Neuron (in vitro differentiated cells): ENCODE data around the gene ITPRID2.
"Not testable (repeated sequence)": the region's sequence is repeated elsewhere in the genome, so short reads cannot be mapped to it uniquely, and the experiment has no call there.

Experiments used
- H2AFZ ChIP-seq: one replicate; pipeline ENCODE4 v1.6.1; 2013; ENCODE audit warnings: low read depth, mild to moderate bottlenecking, inconsistent platforms, low read length, moderate library complexity
- H3K27me3 ChIP-seq: one replicate; pipeline ENCODE4 v1.6.1; 2013; ENCODE audit warnings: low read length; ENCODE audit not compliant: insufficient read depth
- H3K36me3 ChIP-seq: one replicate; pipeline ENCODE4 v1.6.1; 2013; ENCODE audit warnings: low read length; ENCODE audit not compliant: insufficient read depth
- H3K4me1 ChIP-seq: one replicate; pipeline ENCODE4 v1.6.1; 2013; ENCODE audit warnings: low read length; ENCODE audit not compliant: insufficient read depth
- H3K4me3 ChIP-seq: 2 replicates; pipeline ENCODE4 v1.5.1; 2013; ENCODE audit warnings: mild to moderate bottlenecking, low read length, moderate library complexity
- H3K9me3 ChIP-seq: one replicate; pipeline ENCODE4 v1.6.1; 2013; ENCODE audit warnings: low read length

ITPRID2 gene

DNA sequence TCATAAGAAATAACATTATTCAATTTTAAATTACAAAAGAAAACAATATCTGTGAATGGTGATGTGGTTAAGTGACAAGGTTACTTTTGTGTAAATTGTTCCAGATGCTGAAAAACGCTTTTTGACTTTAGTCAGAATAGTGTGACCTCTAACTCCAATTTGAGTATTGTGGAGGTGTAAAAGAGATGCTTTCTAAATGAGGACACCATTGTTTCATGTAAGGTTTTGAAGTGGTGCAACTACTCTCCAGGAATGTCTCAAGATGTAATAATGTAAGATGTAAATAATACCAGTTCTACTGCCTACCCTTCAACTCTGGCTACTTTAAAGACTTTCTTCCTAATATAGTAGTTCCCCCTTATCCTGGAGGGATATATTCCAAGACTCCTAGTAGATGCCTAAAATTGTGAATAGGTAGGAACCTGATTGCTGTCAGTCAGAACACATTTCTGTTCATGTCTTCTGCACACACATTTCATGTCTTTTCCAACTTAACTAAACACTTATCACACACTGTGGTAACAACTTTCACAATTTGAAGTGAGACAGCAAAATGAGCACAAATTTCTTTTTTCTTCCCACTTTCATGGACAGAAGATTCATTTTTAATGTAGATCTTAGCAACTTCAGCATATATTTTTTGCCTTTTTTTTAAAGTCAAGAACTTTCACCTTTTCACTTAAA lies 55.1 kb downstream of the ITPRID2 start:
- Histone ChIP-seq H2AFZ (no peak overlapping the region), H3K36me3 (no peaks in the 10 kb centered on the region), H3K4me3 (no peak overlapping the region), H3K27me3 (no peaks in the 10 kb centered on the region), H3K9me3 (no peaks in the 10 kb centered on the region), H3K4me1 (no peaks in the 10 kb centered on the region)

DNA sequence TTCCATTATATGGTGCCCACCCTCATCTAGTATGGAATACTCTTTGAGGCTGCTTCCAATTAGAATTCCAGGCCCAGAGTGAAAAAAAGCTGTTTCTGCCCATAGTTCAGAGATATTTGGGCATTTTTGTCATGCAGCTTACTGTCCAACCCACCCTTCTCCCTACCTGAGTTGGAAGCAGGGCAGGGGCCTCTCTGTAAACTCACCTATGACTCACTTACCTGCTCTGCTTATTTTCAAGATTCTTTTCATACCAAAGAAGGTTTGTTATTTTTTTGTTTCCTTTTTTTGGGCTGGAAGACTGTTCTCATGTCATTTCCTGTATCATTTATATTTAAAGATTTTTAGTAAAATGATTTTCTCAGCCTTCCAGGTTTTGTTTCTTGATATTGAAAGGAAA lies 55.7 kb downstream of the ITPRID2 start:
- Histone ChIP-seq H3K4me1 (no peaks in the 10 kb centered on the region), H3K36me3 (no peaks in the 10 kb centered on the region), H3K27me3 (no peaks in the 10 kb centered on the region), H3K4me3 (no peak overlapping the region), H2AFZ (no peak overlapping the region), H3K9me3 (no peaks in the 10 kb centered on the region)

- Histone ChIP-seq H2AFZ (no peak overlapping the region), H3K36me3 (no peaks in the 10 kb centered on the region), H3K4me3 (no peak overlapping the region), H3K4me1 (no peaks in the 10 kb centered on the region), H3K9me3 (no peaks in the 10 kb centered on the region), H3K27me3 (no peaks in the 10 kb centered on the region)
Observed at GRCh38 chr2:181948227-181948626, 56.7 kb downstream of the ITPRID2 start.

DNA sequence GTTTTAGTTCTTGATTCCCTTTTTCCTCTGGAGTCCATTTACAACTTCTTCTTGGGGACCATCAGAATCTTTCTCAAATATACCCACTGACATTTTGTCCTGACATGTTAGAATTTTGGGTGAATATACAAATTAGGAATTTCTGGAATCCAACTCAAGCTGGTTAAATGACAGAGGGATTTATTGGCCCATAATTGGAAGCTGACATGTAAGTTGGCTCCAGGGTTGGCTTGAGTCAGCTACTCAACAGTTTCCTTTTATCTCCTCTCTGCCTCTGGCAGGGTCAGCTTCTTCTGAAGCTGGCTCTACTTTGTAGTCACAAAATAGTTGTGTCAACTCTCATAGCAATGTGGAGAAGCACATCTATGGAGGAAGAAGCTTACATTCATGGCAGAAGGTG lies 57.5 kb downstream of the ITPRID2 start:
- H2AFZ ChIP-seq: no peak overlapping the region
- H3K36me3 ChIP-seq: no peaks in the 10 kb centered on the region
- H3K27me3 ChIP-seq: no peaks in the 10 kb centered on the region
- H3K9me3 ChIP-seq: no peaks in the 10 kb centered on the region
- no peaks in the 10 kb centered on the region for H3K4me1 ChIP-seq
- H3K4me3 ChIP-seq: no peak overlapping the region

DNA sequence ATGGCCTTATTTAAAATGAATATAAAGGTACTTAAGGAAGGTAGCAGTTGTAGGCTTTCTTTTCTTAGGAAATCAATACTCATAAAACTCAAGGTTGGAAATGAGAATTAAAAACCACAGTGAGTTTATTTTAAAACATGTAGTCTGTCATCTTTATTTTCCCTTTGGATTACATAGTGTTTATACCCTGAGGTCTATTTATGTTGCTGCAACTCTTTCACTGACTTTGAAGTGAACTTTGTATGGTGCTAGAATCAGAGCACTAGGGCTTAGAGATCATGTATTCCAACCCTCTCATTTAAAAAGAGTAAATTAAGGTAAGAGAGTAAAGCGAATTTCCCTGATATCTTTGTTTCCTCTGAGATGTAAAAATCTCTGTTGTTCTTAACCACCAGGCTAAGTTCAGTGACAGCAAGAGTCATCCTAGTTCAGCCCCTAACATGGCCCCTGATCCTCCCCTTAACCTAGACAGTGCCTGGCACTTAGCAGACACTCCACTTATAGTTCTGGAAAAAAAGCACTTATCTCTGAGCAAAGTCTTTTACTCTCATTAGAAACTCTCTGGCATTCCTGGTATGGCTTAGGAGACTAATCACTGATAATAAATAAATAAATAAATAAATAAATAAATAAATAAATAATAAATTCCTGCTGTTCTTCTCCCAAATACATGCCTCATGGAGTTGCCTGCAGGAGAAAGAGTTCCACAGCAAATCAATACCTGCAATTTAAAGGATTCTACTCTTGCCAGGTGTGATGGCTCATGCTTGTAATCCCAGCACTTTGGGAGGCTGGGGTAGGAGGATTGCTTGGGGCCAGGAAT lies 61.1 kb downstream of the ITPRID2 start:
- Histone ChIP-seq H3K4me3 (no peak overlapping the region), H3K36me3 (no peaks in the 10 kb centered on the region), H3K9me3 (no peaks in the 10 kb centered on the region), H3K27me3 (no peaks in the 10 kb centered on the region), H3K4me1 (no peaks in the 10 kb centered on the region), H2AFZ (no peak overlapping the region)

DNA sequence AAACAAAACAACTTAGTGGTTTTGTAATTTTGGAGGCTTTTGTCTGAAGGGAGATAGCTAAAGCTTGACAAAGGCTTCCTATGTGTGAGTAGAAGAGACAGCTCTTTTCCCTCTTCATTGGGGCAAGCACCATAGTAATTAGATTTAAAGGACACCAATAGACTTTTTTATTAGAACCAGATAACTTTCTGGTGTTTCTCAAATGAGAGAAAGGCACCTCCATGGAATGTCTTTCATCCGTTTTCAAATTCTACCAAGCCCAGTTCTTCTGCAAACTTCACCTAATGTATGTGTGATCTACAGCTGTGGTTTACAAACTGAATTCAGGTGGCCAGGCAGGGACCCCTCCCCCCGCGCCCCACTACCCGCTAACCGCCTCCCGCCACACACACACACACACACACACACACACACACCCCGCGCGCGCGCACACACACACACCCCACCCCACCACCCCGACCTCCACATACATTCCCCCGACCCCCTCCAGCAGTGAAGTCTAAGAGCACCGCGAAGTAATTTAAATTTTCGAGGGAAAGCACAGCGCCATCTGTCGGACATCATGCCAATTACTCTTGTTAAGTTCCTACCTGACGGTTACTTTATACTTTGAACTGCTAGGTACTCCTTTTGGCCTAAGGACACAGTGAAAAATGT lies 62.5 kb downstream of the ITPRID2 start:
- no peaks in the 10 kb centered on the region for H3K9me3 ChIP-seq
- no peaks in the 10 kb centered on the region for H3K36me3 ChIP-seq
- no peaks in the 10 kb centered on the region for H3K27me3 ChIP-seq
- no peak overlapping the region for H3K4me3 ChIP-seq
- H2AFZ ChIP-seq: no peak overlapping the region
- H3K4me1 ChIP-seq: no peaks in the 10 kb centered on the region

DNA sequence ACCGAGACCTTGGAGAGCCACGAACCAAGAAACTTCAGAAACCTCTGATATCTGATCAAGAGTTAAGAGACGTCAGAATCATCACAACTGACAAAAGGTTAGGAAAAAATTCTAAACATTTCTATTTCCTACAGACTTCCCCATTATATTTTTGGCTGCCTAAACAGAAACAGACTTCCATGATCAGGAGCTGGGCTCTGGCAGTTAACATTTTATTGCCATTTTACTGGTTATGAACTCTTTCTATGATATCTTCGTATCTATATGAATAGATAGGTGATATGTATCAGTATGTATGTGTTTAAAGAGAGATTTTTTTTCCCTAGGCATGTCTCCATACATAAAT lies 63.0 kb downstream of the ITPRID2 start:
- Histone ChIP-seq H3K27me3 (no peaks in the 10 kb centered on the region), H3K4me3 (no peak overlapping the region), H3K9me3 (no peaks in the 10 kb centered on the region), H3K36me3 (no peaks in the 10 kb centered on the region), H3K4me1 (no peaks in the 10 kb centered on the region), H2AFZ (no peak overlapping the region)

- Histone ChIP-seq H3K9me3 (no peaks in the 10 kb centered on the region), H3K4me3 (no peak overlapping the region), H3K4me1 (no peaks in the 10 kb centered on the region)
Observed at GRCh38 chr2:181955010-181955409, 63.5 kb downstream of the ITPRID2 start.

GRCh38 chr2:181955866-181956265 lies 64.3 kb downstream of the ITPRID2 start:
- H3K36me3 ChIP-seq, H3K9me3 ChIP-seq, H2AFZ ChIP-seq, H3K27me3 ChIP-seq, H3K4me1 ChIP-seq, H3K4me3 ChIP-seq: not testable (repeated sequence)

More at GRCh38 chr2:181955010-181955409, 63.5 kb downstream of the ITPRID2 start:
- no peak overlapping the region for H2AFZ ChIP-seq
- H3K36me3 ChIP-seq: no peaks in the 10 kb centered on the region
- no peaks in the 10 kb centered on the region for H3K27me3 ChIP-seq

- Histone ChIP-seq H3K27me3 (no peaks in the 10 kb centered on the region), H3K4me3 (no peak overlapping the region), H3K9me3 (no peaks in the 10 kb centered on the region), H3K4me1 (no peaks in the 10 kb centered on the region), H3K36me3 (no peaks in the 10 kb centered on the region), H2AFZ (no peak overlapping the region)
Observed at GRCh38 chr2:181957668-181958067, 66.1 kb downstream of the ITPRID2 start.

GRCh38 chr2:181958726-181959125 lies 67.2 kb downstream of the ITPRID2 start:
- no peaks in the 10 kb centered on the region for H3K36me3 ChIP-seq
- H2AFZ ChIP-seq: no peak overlapping the region
- H3K27me3 ChIP-seq: no peaks in the 10 kb centered on the region
- no peaks in the 10 kb centered on the region for H3K4me1 ChIP-seq
- no peaks in the 10 kb centered on the region for H3K9me3 ChIP-seq
- no peak overlapping the region for H3K4me3 ChIP-seq

GRCh38 chr2:181959508-181959907 lies 68.0 kb downstream of the ITPRID2 start:
- Histone ChIP-seq H3K9me3 (no peaks in the 10 kb centered on the region), H3K36me3 (no peaks in the 10 kb centered on the region), H3K4me3 (no peak overlapping the region), H3K27me3 (no peaks in the 10 kb centered on the region), H3K4me1 (no peaks in the 10 kb centered on the region), H2AFZ (no peak overlapping the region)

DNA sequence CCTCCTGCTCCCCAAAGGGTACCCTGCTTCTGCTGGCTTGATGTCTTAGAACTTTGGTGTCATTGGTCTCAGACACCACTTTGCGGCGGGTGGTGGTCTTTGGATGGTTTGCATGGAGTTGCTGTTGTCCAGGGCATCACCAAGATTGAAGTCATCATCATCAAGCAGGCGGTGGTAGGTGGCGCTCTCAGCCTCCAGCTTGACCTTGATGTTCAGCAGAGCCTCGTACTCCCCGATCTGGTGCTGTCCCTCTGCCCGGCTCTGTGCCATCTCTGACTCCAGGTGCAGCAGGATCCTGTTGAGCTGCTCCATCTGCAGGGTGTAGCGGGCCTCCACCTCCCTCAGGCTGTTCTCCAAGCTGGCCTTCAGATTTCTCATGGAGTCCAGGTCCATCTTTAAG lies 69.6 kb downstream of the ITPRID2 start:
- H2AFZ ChIP-seq, H3K27me3 ChIP-seq, H3K9me3 ChIP-seq, H3K4me3 ChIP-seq, H3K4me1 ChIP-seq, H3K36me3 ChIP-seq: not testable (repeated sequence)
